Measurements from ENCODE around the gene PRRX2. TPM values are rescaled to one million over a fixed set of nuclear protein-coding genes. Genes with fewer than 3 reads are reported as not detected.

Gene PRRX2
- total RNA-seq, 2 donors from 2014 or later: 4.3 to 14.3 TPM

DNA sequence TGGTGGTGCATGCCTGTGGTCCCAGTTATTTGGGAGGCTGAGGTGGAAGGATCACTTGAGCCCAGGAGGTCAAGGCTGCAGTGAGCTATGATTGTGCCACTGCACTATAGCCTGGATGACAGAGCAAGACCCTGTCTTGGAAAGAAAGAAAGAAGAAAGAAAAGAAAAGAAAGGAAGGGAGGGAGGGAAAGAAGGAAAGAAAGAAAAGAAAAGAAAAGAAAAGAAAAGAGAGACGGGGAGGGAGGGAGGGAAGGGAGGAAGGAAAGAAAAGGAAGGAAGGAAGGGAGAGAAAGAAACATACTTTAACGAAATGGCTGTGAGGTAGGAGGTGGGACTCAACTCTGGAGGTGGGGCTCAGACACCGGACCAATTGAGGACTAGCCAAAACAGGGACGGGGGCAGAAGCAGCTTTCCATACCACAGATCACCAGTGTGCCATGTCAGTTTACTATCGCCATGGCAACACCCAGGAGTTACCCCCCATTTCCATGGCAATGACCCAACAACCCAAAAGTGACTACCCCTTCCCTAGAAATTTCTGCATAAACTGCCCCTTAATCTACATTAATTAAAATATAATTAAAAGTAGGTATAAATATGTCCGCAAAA, 66.1 kb downstream of the PRRX2 start:
- H3K27me3 ChIP-seq (replicated peaks; ENCODE audit: insufficient read depth): no peaks in the 10 kb centered on the region
- H3K4me3 ChIP-seq: no peak overlapping the region
- H3K36me3 ChIP-seq: no peaks in the 10 kb centered on the region
- no peak overlapping the region for H3K27ac ChIP-seq
- DNase-seq (ENCODE audit: low spot score): no peak
- intact Hi-C loops (cut with DNase I): no loop called here
- WGBS: 43% methylated on average over 6 of the region's 6 CpGs
- no peaks in the 10 kb centered on the region for H3K4me1 ChIP-seq (replicated peaks)
- H3K9me3 ChIP-seq: no peaks in the 10 kb centered on the region
- TF ChIP-seq POLR2A (IDR thresholded peaks at IDR 0.05) (no peak), POLR2AphosphoS5 (IDR thresholded peaks at IDR 0.05) (no peak)
- TF ChIP-seq, protein P1, sequence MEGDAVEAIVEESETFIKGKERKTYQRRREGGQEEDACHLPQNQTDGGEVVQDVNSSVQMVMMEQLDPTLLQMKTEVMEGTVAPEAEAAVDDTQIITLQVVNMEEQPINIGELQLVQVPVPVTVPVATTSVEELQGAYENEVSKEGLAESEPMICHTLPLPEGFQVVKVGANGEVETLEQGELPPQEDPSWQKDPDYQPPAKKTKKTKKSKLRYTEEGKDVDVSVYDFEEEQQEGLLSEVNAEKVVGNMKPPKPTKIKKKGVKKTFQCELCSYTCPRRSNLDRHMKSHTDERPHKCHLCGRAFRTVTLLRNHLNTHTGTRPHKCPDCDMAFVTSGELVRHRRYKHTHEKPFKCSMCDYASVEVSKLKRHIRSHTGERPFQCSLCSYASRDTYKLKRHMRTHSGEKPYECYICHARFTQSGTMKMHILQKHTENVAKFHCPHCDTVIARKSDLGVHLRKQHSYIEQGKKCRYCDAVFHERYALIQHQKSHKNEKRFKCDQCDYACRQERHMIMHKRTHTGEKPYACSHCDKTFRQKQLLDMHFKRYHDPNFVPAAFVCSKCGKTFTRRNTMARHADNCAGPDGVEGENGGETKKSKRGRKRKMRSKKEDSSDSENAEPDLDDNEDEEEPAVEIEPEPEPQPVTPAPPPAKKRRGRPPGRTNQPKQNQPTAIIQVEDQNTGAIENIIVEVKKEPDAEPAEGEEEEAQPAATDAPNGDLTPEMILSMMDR (IDR thresholded peaks at IDR 0.05): no peak

DNA sequence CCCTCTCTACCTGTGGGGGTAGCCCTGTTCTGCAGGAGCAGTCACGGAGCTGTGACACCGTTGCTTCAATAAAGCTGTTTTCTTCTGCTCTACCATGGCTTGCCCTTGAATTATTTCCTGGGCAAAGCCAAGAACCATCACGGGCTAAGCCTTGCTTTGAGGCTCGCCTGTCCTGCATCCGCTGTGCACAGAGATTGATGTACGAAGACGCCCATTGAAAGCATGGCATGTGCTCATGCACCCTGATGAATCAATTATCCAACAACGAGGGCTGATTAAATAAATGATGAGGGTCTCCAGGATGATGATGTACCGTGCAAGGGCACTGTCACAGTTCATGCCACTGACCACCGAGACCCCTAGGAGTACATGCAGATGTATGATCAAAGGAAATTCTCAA, 66.7 kb downstream of the PRRX2 start:
- Histone ChIP-seq H3K4me3 (no peak overlapping the region), H3K4me1 (replicated peaks) (no peaks in the 10 kb centered on the region), H3K36me3 (no peaks in the 10 kb centered on the region), H3K9me3 (no peaks in the 10 kb centered on the region), H3K27ac (no peak overlapping the region), H3K27me3 (replicated peaks; ENCODE audit: insufficient read depth) (no peaks in the 10 kb centered on the region)
- intact Hi-C loops (cut with DNase I): no loop called here
- TF ChIP-seq, protein P1 (IDR thresholded peaks at IDR 0.05): no peak
- TF ChIP-seq POLR2A (IDR thresholded peaks at IDR 0.05): no peak
- TF ChIP-seq POLR2AphosphoS5 (IDR thresholded peaks at IDR 0.05): no peak
- 72% methylated on average over 10 of the region's 10 CpGs for WGBS
- DNase-seq (ENCODE audit: low spot score): no peak

DNA sequence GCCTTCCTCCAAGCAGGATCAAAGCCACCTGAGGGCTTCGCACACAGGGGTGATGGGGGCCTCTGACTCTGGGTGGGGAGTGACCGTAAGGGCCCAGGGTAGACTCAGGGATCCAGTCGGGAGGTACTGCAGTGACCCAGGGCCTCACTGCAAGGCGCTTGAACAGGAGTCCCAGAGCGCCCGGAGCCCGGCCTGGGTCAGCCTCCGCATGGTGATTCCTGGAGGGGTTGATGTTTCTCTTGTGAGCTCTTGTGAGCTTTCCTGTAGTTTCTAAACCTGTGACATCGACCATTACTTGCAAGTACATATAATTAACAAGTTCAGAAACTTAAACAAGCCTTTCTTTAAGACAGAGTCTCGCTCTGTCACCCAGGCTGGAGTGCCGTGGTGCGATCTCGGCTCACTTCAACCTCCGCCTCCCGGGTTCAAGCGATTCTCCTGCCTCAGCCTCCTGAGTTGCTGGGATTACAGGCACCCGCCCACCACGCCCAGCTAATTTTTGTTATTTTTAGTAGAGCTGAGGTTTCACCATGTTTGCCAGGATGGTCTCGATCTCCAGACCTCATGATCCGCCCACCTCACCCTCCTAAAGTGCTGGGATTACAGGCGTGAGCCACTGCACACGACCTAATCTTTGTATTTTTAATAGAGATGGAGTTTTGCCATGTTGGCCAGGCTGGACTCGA, 67.6 kb downstream of the PRRX2 start:
- no peak overlapping the region for H3K4me3 ChIP-seq
- 87% methylated on average over 23 of the region's 23 CpGs for WGBS
- H3K36me3 ChIP-seq: no peaks in the 10 kb centered on the region
- no peaks in the 10 kb centered on the region for H3K27me3 ChIP-seq (replicated peaks; ENCODE audit: insufficient read depth)
- H3K9me3 ChIP-seq: no peaks in the 10 kb centered on the region
- H3K27ac ChIP-seq: no peak overlapping the region
- intact Hi-C loops (cut with DNase I): no loop called here
- no peak for TF ChIP-seq POLR2AphosphoS5 (IDR thresholded peaks at IDR 0.05)
- TF ChIP-seq POLR2A (IDR thresholded peaks at IDR 0.05): no peak
- TF ChIP-seq, protein P1 (IDR thresholded peaks at IDR 0.05): no peak
- H3K4me1 ChIP-seq (replicated peaks): no peaks in the 10 kb centered on the region
- DNase-seq (ENCODE audit: low spot score): no peak

DNA sequence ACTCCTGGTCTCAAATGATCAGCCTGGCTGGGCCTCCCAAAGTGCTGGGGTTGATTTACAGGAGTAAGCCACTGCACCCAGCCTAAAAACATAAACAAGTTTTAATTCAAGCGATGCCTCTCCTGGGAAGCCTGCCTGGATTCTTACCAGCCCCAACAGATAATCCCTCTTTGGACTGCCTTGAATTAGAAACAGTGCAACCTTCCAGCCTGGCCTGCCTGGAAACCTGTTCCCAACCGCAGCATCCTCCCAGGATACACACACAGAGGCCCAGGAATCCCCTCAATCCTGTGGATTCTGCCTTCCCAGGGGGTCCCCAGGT, 68.1 kb downstream of the PRRX2 start:
- Histone ChIP-seq H3K9me3 (no peaks in the 10 kb centered on the region), H3K4me1 (replicated peaks) (no peaks in the 10 kb centered on the region), H3K27ac (no peak overlapping the region), H3K27me3 (replicated peaks; ENCODE audit: insufficient read depth) (no peaks in the 10 kb centered on the region), H3K4me3 (no peak overlapping the region), H3K36me3 (no peaks in the 10 kb centered on the region)
- intact Hi-C loops (cut with DNase I): no loop called here
- 88% methylated on average over 2 of the region's 2 CpGs for WGBS
- no peak for TF ChIP-seq POLR2AphosphoS5 (IDR thresholded peaks at IDR 0.05)
- TF ChIP-seq, protein P1 (IDR thresholded peaks at IDR 0.05): no peak
- TF ChIP-seq POLR2A (IDR thresholded peaks at IDR 0.05): no peak
- DNase-seq (ENCODE audit: low spot score): no peak

DNA sequence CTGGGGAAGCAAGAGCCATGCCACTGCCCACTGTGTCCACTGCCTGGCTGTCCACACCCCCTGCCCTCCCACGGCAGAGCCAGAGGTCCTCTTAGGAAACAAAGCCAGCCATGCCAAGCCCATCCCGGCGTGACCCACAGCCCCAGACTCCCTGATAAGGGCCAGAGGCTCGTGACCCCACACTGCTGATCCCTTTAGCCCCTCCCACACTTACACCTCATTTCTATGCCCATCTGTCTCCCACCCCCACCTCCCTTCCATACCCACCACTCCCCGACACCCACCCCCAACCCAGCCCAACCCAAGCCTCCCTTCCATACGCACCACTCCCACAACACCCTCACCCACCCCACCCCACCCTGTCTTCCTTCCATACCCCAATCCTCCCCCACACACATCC, 70.1 kb downstream of the PRRX2 start:
- H3K27ac ChIP-seq: no peak overlapping the region
- no peaks in the 10 kb centered on the region for H3K36me3 ChIP-seq
- no peaks in the 10 kb centered on the region for H3K9me3 ChIP-seq
- no peaks in the 10 kb centered on the region for H3K4me1 ChIP-seq (replicated peaks)
- intact Hi-C loops (cut with DNase I): no loop called here
- no peak for TF ChIP-seq POLR2AphosphoS5 (IDR thresholded peaks at IDR 0.05)
- WGBS: 80% methylated on average over 6 of the region's 6 CpGs
- H3K27me3 ChIP-seq (replicated peaks; ENCODE audit: insufficient read depth): no peaks in the 10 kb centered on the region
- DNase-seq (ENCODE audit: low spot score): no peak
- no peak overlapping the region for H3K4me3 ChIP-seq
